Measurements from ENCODE around the gene FBXL19. TPM values are rescaled to one million over a fixed set of nuclear protein-coding genes. Genes with fewer than 3 reads are reported as not detected.

FBXL19 gene
- total and polyA plus RNA-seq, 9 of the 15 experiments (the other 6 are each of a cell fraction or from before 2014, with no cell fraction given), result 0.13 to 48.0 (median 13.5) TPM; not detected in 1

- TF ChIP-seq CHD7 (IDR thresholded peaks at IDR 0.05; ENCODE audit: low read depth, low read length) (no peak), ZNF197 (CRISPR knock-in tag; IDR thresholded peaks at IDR 0.05; ENCODE audit: low read depth) (peak; percentile 94; the same call in 1 of the 2 replicates), ZNF140 (CRISPR knock-in tag; IDR thresholded peaks at IDR 0.05) (0 out of 2 replicates have a peak, but pooled peaks have one; percentile 19), FOXM1 (IDR thresholded peaks at IDR 0.05; ENCODE audit: low read depth) (no peak), FOXM1 (CRISPR knock-in tag; IDR thresholded peaks at IDR 0.05; ENCODE audit: low read depth) (peak; percentile 70; the same call in 1 of the 2 replicates), HSF4 (CRISPR knock-in tag; IDR thresholded peaks at IDR 0.05; ENCODE audit: borderline replicate concordance) (no peak), THAP7 (CRISPR knock-in tag; IDR thresholded peaks at IDR 0.05) (peak; percentile 98), ZBTB49 (CRISPR knock-in tag; IDR thresholded peaks at IDR 0.05; ENCODE audit: borderline replicate concordance) (no peak), TCFL5 (CRISPR knock-in tag; conservative IDR thresholded peaks at IDR 0.05) (no peak), HNRNPLL (IDR thresholded peaks at IDR 0.05; ENCODE audit: low read depth, low read length, poor library complexity, severe bottlenecking) (no peak), HIVEP1 (CRISPR knock-in tag; IDR thresholded peaks at IDR 0.05) (no peak), MTF1 (CRISPR knock-in tag; IDR thresholded peaks at IDR 0.05; ENCODE audit: borderline replicate concordance) (no peak), YBX1 (IDR thresholded peaks at IDR 0.05) (no peak), GATAD2A (IDR thresholded peaks at IDR 0.05) (no peak)
These were observed 324 bp upstream of the FBXL19 start (continued) for GRCh38 chr16:30922960-30923535.

All from K562 (cell line).